ENCODE data around the gene CATSPERD.

DNA sequence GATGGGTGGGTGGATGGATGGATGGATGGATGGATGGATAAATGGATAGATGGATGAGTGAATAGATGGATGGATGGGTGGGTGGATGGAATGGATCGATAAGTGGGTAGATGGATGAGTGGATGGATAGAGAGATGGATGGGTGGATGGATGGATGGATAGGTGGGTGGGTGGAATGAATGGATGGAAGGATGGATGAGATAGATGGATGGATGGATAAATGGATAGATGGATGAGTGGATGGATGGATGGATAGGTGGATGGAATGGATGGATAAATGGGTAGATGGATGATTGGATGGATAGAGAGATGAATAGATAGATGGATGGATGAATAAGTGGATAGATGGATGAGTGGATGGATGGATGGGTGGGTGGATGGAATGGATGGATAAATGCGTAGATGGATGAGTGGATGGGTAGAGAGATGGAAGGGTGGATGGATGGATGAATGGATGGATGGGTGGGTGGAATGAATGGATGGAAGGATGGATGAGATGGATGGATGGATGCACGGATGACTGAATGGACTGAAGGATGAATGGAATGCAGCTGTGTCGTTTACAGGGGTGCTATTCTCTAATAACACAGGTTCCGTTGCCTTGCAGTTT is 42.3 kb downstream of the CATSPERD start:
- TF ChIP-seq, protein P1, sequence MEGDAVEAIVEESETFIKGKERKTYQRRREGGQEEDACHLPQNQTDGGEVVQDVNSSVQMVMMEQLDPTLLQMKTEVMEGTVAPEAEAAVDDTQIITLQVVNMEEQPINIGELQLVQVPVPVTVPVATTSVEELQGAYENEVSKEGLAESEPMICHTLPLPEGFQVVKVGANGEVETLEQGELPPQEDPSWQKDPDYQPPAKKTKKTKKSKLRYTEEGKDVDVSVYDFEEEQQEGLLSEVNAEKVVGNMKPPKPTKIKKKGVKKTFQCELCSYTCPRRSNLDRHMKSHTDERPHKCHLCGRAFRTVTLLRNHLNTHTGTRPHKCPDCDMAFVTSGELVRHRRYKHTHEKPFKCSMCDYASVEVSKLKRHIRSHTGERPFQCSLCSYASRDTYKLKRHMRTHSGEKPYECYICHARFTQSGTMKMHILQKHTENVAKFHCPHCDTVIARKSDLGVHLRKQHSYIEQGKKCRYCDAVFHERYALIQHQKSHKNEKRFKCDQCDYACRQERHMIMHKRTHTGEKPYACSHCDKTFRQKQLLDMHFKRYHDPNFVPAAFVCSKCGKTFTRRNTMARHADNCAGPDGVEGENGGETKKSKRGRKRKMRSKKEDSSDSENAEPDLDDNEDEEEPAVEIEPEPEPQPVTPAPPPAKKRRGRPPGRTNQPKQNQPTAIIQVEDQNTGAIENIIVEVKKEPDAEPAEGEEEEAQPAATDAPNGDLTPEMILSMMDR (IDR thresholded peaks at IDR 0.05): no peak
- TF ChIP-seq POLR2A (IDR thresholded peaks at IDR 0.05): no peak

Measured in breast epithelium (tissue), 3 donors.